HPDE6-E6E7 (cell line): ENCODE measurements around the gene LRP1B.

ENCODE experiments used
- DNase-seq: peaks from one replicate; pipeline ENCODE4 v3.0.0; 2011; ENCODE audit warnings: missing footprints; ENCODE audit errors: extremely low spot score

LRP1B gene

GRCh38 chr2:142041996-142042395 lies 88.8 kb downstream of the LRP1B start:
- no peak for DNase-seq

GRCh38 chr2:142041105-142041504 lies 89.7 kb downstream of the LRP1B start:
- DNase-seq = no peak

GRCh38 chr2:142040556-142040955 lies 90.3 kb downstream of the LRP1B start:
- no peak for DNase-seq

GRCh38 chr2:142038826-142039225 lies 92.0 kb downstream of the LRP1B start:
- no peak for DNase-seq

- no peak for DNase-seq
Observed at GRCh38 chr2:142037744-142038143, 93.1 kb downstream of the LRP1B start.

GRCh38 chr2:142037066-142037465 lies 93.8 kb downstream of the LRP1B start:
- DNase-seq = peak; percentile 7

GRCh38 chr2:142033393-142033792 lies 97.4 kb downstream of the LRP1B start:
- DNase-seq = no peak

- no peak for DNase-seq
Observed at GRCh38 chr2:142031656-142032055, 99.2 kb downstream of the LRP1B start.

GRCh38 chr2:142030735-142031134 lies 100.1 kb downstream of the LRP1B start:
- no peak for DNase-seq

GRCh38 chr2:142029974-142030373 lies 100.8 kb downstream of the LRP1B start:
- DNase-seq = no peak

GRCh38 chr2:142025394-142025793 lies 105.4 kb downstream of the LRP1B start:
- DNase-seq = no peak

- DNase-seq = no peak
Observed at GRCh38 chr2:142020368-142020767, 110.4 kb downstream of the LRP1B start.

GRCh38 chr2:142014536-142014935 lies 116.3 kb downstream of the LRP1B start:
- DNase-seq = no peak

- DNase-seq = no peak
Observed at GRCh38 chr2:142012797-142013196, 118.0 kb downstream of the LRP1B start.

- no peak for DNase-seq
Observed at GRCh38 chr2:142010477-142011270, 120.1 kb downstream of the LRP1B start.

- no peak for DNase-seq
Observed at GRCh38 chr2:142008135-142008744, 122.6 kb downstream of the LRP1B start.

- no peak for DNase-seq
Observed at GRCh38 chr2:141994066-141994465, 136.8 kb downstream of the LRP1B start.

GRCh38 chr2:141992695-141993094 lies 138.1 kb downstream of the LRP1B start:
- DNase-seq = no peak

GRCh38 chr2:141968433-141968832 lies 162.4 kb downstream of the LRP1B start:
- peak; percentile 6 for DNase-seq

- no peak for DNase-seq
Observed at GRCh38 chr2:141967980-141968379, 162.8 kb downstream of the LRP1B start.

- DNase-seq = no peak
Observed at GRCh38 chr2:141967503-141967902, 163.3 kb downstream of the LRP1B start.

GRCh38 chr2:141959941-141960340 lies 170.9 kb downstream of the LRP1B start:
- DNase-seq = no peak

- DNase-seq = no peak
Observed at GRCh38 chr2:141959016-141959415, 171.8 kb downstream of the LRP1B start.
